ENCODE results near the gene OR4D6. TPM values are rescaled to one million over a fixed set of nuclear protein-coding genes. Genes with fewer than 3 reads are reported as not detected.
"Not testable (repeated sequence)": the region's sequence is repeated elsewhere in the genome, so short reads cannot be mapped to it uniquely, and the experiment has no call there.

The OR4D6 gene
- total RNA-seq, 1 donor from 2014 or later: not detected

DNA sequence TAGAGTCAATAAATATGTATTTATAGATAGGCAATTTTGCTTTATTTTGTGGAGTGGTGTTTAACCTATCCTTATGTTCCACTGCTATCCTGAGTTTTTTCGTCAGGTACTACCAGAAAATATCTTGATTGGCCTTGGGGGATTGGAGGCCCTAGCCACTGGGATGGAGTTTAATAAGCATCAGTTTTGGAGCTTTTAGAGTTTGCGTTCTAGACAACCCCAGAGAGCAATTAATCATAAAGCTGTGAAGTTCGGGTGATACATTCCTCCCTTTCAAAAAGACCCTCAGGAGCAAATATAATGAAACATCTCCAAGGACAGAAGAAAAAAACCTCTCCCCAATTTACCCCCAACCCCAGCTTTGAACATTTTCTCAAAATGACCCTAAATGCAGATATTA lies 20.6 kb upstream of the OR4D6 start, which contains the start of gene OR5A1:
Gene OR5A1, plus strand, starts transcription at position 301 of the 400 bp plus-strand sequence. CDS start 6,700 bp downstream, outside the sequence.
- peaks cover 14% of the 10 kb centered on the region for H3K27me3 ChIP-seq (ENCODE audit: low read depth)
- no peak within 1 kb of the TSS for H3K27ac ChIP-seq (replicated peaks)
- no peaks in the 10 kb centered on the region for H3K4me1 ChIP-seq
- H3K4me3 ChIP-seq: no peak within 1 kb of the TSS
- H3K36me3 ChIP-seq: no peaks in the 10 kb centered on the region
- intact Hi-C loops (cut with micrococcal nuclease): no loop called here
- TF ChIP-seq, protein P1, sequence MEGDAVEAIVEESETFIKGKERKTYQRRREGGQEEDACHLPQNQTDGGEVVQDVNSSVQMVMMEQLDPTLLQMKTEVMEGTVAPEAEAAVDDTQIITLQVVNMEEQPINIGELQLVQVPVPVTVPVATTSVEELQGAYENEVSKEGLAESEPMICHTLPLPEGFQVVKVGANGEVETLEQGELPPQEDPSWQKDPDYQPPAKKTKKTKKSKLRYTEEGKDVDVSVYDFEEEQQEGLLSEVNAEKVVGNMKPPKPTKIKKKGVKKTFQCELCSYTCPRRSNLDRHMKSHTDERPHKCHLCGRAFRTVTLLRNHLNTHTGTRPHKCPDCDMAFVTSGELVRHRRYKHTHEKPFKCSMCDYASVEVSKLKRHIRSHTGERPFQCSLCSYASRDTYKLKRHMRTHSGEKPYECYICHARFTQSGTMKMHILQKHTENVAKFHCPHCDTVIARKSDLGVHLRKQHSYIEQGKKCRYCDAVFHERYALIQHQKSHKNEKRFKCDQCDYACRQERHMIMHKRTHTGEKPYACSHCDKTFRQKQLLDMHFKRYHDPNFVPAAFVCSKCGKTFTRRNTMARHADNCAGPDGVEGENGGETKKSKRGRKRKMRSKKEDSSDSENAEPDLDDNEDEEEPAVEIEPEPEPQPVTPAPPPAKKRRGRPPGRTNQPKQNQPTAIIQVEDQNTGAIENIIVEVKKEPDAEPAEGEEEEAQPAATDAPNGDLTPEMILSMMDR (IDR thresholded peaks at IDR 0.05; ENCODE audit: borderline replicate concordance): no peak
- no peak for DNase-seq
- no peaks in the 10 kb centered on the region for H3K9me3 ChIP-seq (replicated peaks)

DNA sequence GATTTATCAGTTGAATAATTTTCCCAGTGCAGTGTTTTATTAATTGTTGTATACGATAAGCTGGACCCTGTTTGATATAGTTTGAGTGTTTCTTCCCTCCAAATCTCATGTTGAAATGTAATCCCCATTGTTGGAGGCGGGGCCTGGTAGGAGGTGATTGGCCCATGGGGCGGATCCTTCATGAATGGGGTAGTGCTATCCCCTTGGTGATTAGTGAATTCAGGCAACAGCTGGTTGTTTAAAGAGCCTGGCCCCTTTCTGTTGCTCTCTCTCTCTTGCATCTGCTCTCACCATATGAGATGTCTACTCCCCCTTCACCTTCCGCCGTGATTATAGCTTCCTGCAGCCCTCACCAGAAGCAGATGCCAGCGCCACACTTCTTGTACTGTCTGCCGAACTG lies 19.0 kb upstream of the OR4D6 start:
- Histone ChIP-seq H3K27ac (replicated peaks) (no peak overlapping the region), H3K36me3 (no peaks in the 10 kb centered on the region), H3K27me3 (ENCODE audit: low read depth) (peaks cover 5% of the 10 kb centered on the region), H3K4me1 (no peaks in the 10 kb centered on the region), H3K9me3 (replicated peaks) (no peaks in the 10 kb centered on the region), H3K4me3 (no peak overlapping the region)
- TF ChIP-seq, protein P1 (IDR thresholded peaks at IDR 0.05; ENCODE audit: borderline replicate concordance): no peak
- intact Hi-C loops (cut with micrococcal nuclease): no loop called here
- DNase-seq: no peak

DNA sequence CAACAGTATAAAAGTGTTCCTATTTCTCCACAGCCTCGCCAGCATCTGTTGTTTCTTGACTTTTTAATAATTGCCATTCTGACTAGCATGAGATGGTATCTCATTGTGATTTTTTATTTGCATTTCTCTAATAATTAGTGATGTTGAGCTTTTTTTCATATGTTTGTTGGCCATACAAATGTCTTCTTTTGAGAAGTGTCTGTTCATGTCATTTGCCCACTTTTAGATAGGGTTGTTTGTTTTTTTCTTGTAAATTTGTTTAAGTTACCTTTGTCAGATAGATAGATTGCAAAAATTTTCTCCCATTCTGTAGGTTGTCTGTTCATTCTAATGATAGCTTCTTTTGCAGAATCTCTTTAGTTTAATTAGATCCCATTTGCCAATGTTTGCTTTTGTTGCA lies 11.1 kb upstream of the OR4D6 start:
- H3K27me3 ChIP-seq (ENCODE audit: low read depth); H3K4me3 ChIP-seq; intact Hi-C loops (cut with micrococcal nuclease); H3K27ac ChIP-seq (replicated peaks); H3K4me1 ChIP-seq; DNase-seq; H3K36me3 ChIP-seq: not testable (repeated sequence)
- H3K9me3 ChIP-seq (replicated peaks): peaks cover 25% of the 10 kb centered on the region

DNA sequence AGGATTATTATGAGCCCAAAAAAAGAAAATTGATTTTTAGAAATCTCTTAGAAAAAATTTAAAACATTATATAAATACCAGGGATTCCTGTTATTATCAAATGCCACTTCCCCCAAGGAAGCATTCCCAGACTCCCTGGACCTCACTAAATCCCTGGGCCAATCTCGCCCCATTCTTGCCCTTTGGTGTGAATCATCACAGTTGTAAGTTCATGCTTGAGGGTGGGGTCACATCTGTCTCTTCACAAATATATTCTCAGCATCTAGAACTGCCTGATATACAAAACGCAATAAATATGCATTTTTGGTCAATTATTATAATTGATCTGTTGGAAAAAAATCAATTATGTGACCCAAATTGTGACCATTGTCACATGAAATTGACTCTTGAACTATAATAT lies 8.3 kb upstream of the OR4D6 start:
- no peaks in the 10 kb centered on the region for H3K27me3 ChIP-seq (ENCODE audit: low read depth)
- intact Hi-C loops (cut with micrococcal nuclease): no loop called here

DNA sequence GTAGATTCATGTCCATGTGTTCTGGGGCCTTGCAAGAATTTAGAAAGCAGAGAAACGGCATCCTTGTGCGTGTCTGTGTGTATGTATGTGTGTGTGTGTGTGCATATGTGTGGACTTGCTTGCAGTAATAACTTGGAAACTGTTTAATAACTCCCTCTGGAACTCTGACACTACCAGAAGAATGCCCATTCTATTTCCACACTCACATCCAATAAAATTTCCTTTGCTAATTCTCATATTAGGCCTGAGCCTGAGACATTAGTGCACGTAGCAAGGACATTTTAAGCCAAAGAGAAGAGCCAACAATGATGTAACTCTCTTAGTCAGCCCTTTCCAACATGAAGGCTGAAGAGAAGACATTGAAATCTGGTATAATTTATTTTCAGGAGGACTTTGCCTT lies 3.2 kb downstream of the OR4D6 start:
- H3K27me3 ChIP-seq (ENCODE audit: low read depth): peaks cover 5% of the 10 kb centered on the region
- no peak overlapping the region for H3K27ac ChIP-seq (replicated peaks)
- H3K4me3 ChIP-seq: no peak overlapping the region
- DNase-seq: no peak
- intact Hi-C loops (cut with micrococcal nuclease): no loop called here
- H3K4me1 ChIP-seq: no peaks in the 10 kb centered on the region
- H3K9me3 ChIP-seq (replicated peaks): peaks cover under 1% of the 10 kb centered on the region
- no peaks in the 10 kb centered on the region for H3K36me3 ChIP-seq
- TF ChIP-seq, protein P1 (IDR thresholded peaks at IDR 0.05; ENCODE audit: borderline replicate concordance): no peak

More for the DNA sequence above, 8.3 kb upstream of the OR4D6 start:
- H3K36me3 ChIP-seq: no peaks in the 10 kb centered on the region
- H3K9me3 ChIP-seq (replicated peaks): peaks cover 25% of the 10 kb centered on the region
- no peak overlapping the region for H3K4me3 ChIP-seq
- H3K27ac ChIP-seq (replicated peaks): no peak overlapping the region
- H3K4me1 ChIP-seq: no peaks in the 10 kb centered on the region
- TF ChIP-seq, protein P1 (IDR thresholded peaks at IDR 0.05; ENCODE audit: borderline replicate concordance): no peak
- DNase-seq: no peak

DNA sequence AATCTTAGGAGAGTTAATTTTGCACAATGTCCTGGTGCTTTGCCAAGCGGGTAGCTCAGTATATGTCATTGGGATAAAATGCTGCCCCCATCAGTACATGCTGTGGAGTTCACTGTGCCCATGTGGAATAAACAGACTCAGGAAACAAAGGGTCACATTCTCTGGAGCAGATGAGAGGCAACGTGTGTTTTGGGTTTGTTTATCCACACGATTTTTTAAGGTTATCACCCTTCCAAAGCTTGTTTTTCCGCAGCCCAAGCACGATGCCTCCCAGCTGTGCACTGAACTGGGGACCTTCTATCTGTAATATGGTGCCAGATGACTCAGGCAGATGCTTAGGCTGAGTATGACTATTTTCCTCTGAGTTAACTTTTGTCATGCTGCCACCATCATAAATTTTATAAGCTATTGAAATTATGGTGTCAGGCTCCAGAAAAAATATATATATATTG lies 6.5 kb downstream of the OR4D6 start:
- H3K4me3 ChIP-seq: no peak overlapping the region
- no peaks in the 10 kb centered on the region for H3K36me3 ChIP-seq
- no peaks in the 10 kb centered on the region for H3K27me3 ChIP-seq (ENCODE audit: low read depth)
- intact Hi-C loops (cut with micrococcal nuclease): no loop called here
- no peaks in the 10 kb centered on the region for H3K4me1 ChIP-seq
- TF ChIP-seq, protein P1 (IDR thresholded peaks at IDR 0.05; ENCODE audit: borderline replicate concordance): no peak
- DNase-seq: no peak
- H3K27ac ChIP-seq (replicated peaks): no peak overlapping the region
- peaks cover 6% of the 10 kb centered on the region for H3K9me3 ChIP-seq (replicated peaks)
